AG04449 (cell line): ENCODE results near the gene LDLRAD3.

Source experiments
- CTCF ChIA-PET: fragments of 350-600 bp; formaldehyde crosslinking; extraction: SDS; loops from one replicate; lab custom pipeline; 2021; ENCODE audit warnings: antibody characterized with exemption; lab: Yijun Ruan, JAX
- POLR2A ChIA-PET: fragments of 400-600, 350-600 bp; formaldehyde crosslinking; extraction: SDS; loops from one replicate; lab custom pipeline; 2020; ENCODE audit warnings: antibody characterized with exemption, inconsistent platforms; lab: Yijun Ruan, JAX
- DNase-seq: peaks from one replicate; pipeline ENCODE4 v3.0.0-alpha.2; 2010; ENCODE audit warnings: low read depth, low spot score
- H3K4me3 ChIP-seq: 2 replicates; pipeline ENCODE4 v1.5.1; 2011; ENCODE audit warnings: low read depth, mild to moderate bottlenecking, control low read depth, low read length
- CTCF ChIP-seq: IDR thresholded peaks from one replicate; pipeline ENCODE4 v1.5.1; 2011; ENCODE audit warnings: mild to moderate bottlenecking, moderate library complexity, low read length, control low read depth, inconsistent platforms; ENCODE audit not compliant: insufficient read depth; ENCODE audit errors: missing control alignments

LDLRAD3 gene

GRCh38 chr11:36033936-36034335, 90.1 kb downstream of the LDLRAD3 start:
- CTCF ChIA-PET: interaction anchor here (1.1 to 1.8 kb wide), 3 partner anchors 10 to 212 kb away, joined by 3 to 6 read pairs (median 4); no protein-coding TSS in a partner anchor
- no peak overlapping the region for H3K4me3 ChIP-seq

DNA sequence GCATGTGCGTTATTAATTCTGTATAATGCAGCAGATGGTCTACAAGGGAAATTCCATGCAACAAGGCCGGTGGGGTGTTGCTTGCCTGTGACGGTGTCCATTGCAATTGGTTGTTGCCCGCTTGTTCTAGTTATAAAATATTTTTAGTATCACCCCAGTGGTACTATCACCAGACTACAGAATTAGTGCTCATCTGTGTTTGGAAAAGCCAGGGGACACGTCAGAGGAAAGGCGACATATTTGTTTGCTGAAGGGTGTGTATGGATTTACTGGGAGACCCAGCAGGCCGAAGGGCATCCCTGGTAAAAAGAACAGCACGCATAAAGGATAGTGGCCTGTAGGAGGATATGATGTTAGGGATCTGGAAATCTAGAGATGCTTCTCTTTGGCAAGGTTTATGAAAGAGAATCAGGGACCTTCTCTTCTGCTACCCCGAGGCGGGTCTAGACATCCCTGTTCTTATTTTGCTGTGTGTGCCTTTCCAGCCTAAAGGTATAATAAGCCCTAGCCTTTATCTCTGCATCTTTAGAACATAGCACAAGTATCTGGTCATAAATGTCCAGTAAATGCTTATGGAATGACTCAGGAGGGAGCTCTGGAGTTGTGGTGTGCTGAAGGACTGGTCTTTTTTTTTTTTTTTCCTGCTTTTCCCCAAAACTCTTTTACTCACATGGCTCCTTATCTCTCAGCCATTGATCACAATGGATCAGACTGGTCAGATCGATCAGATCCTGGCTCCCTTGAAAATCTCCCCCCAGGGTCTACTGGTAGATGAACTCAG, 90.9 kb downstream of the LDLRAD3 start:
- ChIA-PET POLR2A (no interaction called here), CTCF (interaction anchor here (0.6 to 1.6 kb wide), 5 partner anchors 53 to 226 kb away, joined by 3 to 7 read pairs (median 3); no protein-coding TSS in a partner anchor)
- DNase-seq: peak; percentile 65
- H3K4me3 ChIP-seq: no peak overlapping the region
- no peak for TF ChIP-seq CTCF

More at GRCh38 chr11:36033936-36034335, 90.1 kb downstream of the LDLRAD3 start:
- TF ChIP-seq CTCF: no peak
- POLR2A ChIA-PET: no interaction called here
- DNase-seq: no peak

- ChIA-PET POLR2A (no interaction called here), CTCF (interaction anchor here (0.6 to 1.6 kb wide), 5 partner anchors 52 to 225 kb away, joined by 3 to 7 read pairs (median 3); no protein-coding TSS in a partner anchor)
- H3K4me3 ChIP-seq: no peak overlapping the region
- DNase-seq: no peak
- no peak for TF ChIP-seq CTCF
Measured at GRCh38 chr11:36035454-36035853, 91.6 kb downstream of the LDLRAD3 start.

DNA sequence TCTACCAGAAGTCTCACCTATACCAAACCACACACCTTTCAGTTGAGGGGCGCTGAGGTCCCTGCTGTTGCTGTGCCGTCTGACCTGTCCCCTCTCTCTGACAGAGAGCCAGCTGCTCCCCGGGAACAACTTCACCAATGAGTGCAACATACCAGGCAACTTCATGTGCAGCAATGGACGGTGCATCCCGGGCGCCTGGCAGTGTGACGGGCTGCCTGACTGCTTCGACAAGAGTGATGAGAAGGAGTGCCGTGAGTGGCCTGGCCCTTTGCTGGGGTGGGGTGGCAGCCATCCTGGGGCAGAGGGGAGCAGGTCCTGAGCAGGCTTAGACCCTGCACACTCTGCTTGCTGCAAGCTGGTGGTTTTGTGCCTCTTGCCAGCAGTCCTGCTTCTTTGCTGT, 92.1 kb downstream of the LDLRAD3 start:
- CTCF ChIA-PET: interaction anchor here (1.1 to 2.5 kb wide), 3 partner anchors 96 to 225 kb away, joined by 3 to 10 read pairs (median 3); no protein-coding TSS in a partner anchor
- POLR2A ChIA-PET: no interaction called here
- no peak for TF ChIP-seq CTCF
- H3K4me3 ChIP-seq: no peak overlapping the region
- no peak for DNase-seq

GRCh38 chr11:36037031-36037430, 93.2 kb downstream of the LDLRAD3 start:
- TF ChIP-seq CTCF: no peak
- no peak overlapping the region for H3K4me3 ChIP-seq
- CTCF ChIA-PET: interaction anchor here (1.2 to 2.5 kb wide), 5 partner anchors 14 to 421 kb away, joined by 3 to 15 read pairs (median 5); no protein-coding TSS in a partner anchor
- no peak for DNase-seq
- POLR2A ChIA-PET: no interaction called here

DNA sequence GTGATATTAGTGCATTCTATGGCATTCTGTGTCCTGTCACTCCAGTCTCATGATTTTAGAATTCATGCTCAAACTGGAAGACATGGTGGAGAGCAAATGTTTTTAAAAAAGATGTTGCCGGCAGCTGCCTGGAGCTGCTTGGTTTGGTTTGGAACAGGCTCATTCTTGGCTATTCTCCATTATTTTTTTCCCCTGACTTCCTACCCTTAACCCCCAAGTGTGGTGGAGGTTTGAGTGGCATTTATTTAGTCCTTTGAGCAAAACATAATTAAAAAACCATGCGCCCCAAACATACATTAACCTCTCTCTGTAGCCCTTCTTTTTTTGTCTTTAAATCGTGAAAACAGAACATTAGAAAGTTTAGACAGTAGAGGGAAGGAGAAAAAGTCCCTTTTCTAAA, 94.7 kb downstream of the LDLRAD3 start:
- ChIA-PET CTCF (interaction anchor here (0.7 to 2.5 kb wide), 9 partner anchors 9 to 230 kb away, joined by 3 to 15 read pairs (median 4); no protein-coding TSS in a partner anchor), POLR2A (no interaction called here)
- no peak for TF ChIP-seq CTCF
- DNase-seq: no peak
- H3K4me3 ChIP-seq: no peak overlapping the region
